ENCODE data around the gene C19orf44. TPM values are rescaled to one million over a fixed set of nuclear protein-coding genes. Genes with fewer than 3 reads are reported as not detected.

Gene C19orf44
- total and polyA plus RNA-seq, 3 donors from 2014 or later: 13.6 to 40.9 (median 35.4) TPM

DNA sequence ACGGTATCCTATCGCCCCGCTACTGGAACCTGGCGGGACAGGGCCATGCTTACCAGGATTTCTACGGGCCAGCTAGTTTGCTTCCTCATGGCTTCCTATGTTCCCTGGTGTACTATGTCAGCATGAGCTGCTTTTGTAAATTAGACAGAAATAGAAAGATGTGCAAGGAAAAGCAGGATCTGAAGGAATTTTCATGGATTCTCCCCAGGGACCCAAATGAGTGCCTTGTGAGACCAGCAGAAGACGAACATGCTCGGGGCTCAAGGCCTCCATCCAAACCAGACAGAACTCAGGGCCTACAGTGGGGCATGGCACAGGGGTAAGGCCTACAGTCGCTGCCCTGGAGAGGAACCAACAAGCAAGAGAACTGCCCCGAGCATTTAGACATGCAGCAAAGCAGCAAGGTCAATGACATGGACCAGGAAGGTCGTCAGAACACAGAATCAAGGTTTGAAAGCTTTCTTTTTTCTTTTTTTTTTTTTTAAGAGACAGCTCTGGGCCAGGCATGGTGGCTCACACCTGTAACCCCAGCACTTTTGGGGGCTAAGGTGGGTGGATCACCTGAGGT lies 41.8 kb upstream of the C19orf44 start:
- H3K27ac ChIP-seq: no peak overlapping the region
- intact Hi-C loops (cut with DNase I; ENCODE audit: low total_unique reads): no loop called here
- no peaks in the 10 kb centered on the region for H3K9me3 ChIP-seq
- H3K4me3 ChIP-seq: no peak overlapping the region
- no peaks in the 10 kb centered on the region for H3K27me3 ChIP-seq
- no peak for DNase-seq
- WGBS, 2 donors: 50 to 65% methylated on average over 10 of the region's 10 CpGs
- H3K4me1 ChIP-seq: peaks cover 30% of the 10 kb centered on the region
- TF ChIP-seq POLR2A (IDR thresholded peaks at IDR 0.05): no peak
- TF ChIP-seq, protein P1, sequence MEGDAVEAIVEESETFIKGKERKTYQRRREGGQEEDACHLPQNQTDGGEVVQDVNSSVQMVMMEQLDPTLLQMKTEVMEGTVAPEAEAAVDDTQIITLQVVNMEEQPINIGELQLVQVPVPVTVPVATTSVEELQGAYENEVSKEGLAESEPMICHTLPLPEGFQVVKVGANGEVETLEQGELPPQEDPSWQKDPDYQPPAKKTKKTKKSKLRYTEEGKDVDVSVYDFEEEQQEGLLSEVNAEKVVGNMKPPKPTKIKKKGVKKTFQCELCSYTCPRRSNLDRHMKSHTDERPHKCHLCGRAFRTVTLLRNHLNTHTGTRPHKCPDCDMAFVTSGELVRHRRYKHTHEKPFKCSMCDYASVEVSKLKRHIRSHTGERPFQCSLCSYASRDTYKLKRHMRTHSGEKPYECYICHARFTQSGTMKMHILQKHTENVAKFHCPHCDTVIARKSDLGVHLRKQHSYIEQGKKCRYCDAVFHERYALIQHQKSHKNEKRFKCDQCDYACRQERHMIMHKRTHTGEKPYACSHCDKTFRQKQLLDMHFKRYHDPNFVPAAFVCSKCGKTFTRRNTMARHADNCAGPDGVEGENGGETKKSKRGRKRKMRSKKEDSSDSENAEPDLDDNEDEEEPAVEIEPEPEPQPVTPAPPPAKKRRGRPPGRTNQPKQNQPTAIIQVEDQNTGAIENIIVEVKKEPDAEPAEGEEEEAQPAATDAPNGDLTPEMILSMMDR (IDR thresholded peaks at IDR 0.05): no peak
- no peaks in the 10 kb centered on the region for H3K36me3 ChIP-seq (ENCODE audit: low read depth, missing control alignments)

- intact Hi-C loops (cut with DNase I; ENCODE audit: low total_unique reads): no loop called here
- Histone ChIP-seq H3K27ac (no peak overlapping the region), H3K36me3 (ENCODE audit: low read depth, missing control alignments) (no peaks in the 10 kb centered on the region), H3K9me3 (no peaks in the 10 kb centered on the region), H3K27me3 (no peaks in the 10 kb centered on the region), H3K4me3 (no peak overlapping the region), H3K4me1 (peaks cover 30% of the 10 kb centered on the region)
- 88 to 95% methylated on average over 4 to 5 of the region's 5 CpGs for WGBS, 2 donors
- TF ChIP-seq POLR2A (IDR thresholded peaks at IDR 0.05): no peak
- TF ChIP-seq, protein P1 (IDR thresholded peaks at IDR 0.05): no peak
- DNase-seq: no peak
Observed at GRCh38 chr19:16455489-16455888, 40.7 kb upstream of the C19orf44 start.

- Histone ChIP-seq H3K27ac (peak overlapping the region in 1 of 2 donors; percentile 56), H3K4me3 (no peak overlapping the region), H3K9me3 (no peaks in the 10 kb centered on the region), H3K4me1 (peaks cover 30% of the 10 kb centered on the region), H3K36me3 (ENCODE audit: low read depth, missing control alignments) (no peaks in the 10 kb centered on the region), H3K27me3 (no peaks in the 10 kb centered on the region)
- TF ChIP-seq, protein P1 (IDR thresholded peaks at IDR 0.05): no peak
- TF ChIP-seq POLR2A (IDR thresholded peaks at IDR 0.05): no peak
- DNase-seq: no peak
- intact Hi-C loops (cut with DNase I; ENCODE audit: low total_unique reads): no loop called here
- WGBS, 2 donors: 60 to 65% methylated on average over 11 of the region's 11 CpGs
Observed at GRCh38 chr19:16456652-16457194, 39.5 kb upstream of the C19orf44 start.

- WGBS, 2 donors: 28 to 46% methylated on average over 13 to 16 of the region's 16 CpGs
- Histone ChIP-seq H3K4me1 (peaks cover 30% of the 10 kb centered on the region), H3K9me3 (no peaks in the 10 kb centered on the region), H3K36me3 (ENCODE audit: low read depth, missing control alignments) (no peaks in the 10 kb centered on the region), H3K27ac (peak overlapping the region; percentile 29 to 56), H3K4me3 (no peak overlapping the region), H3K27me3 (no peaks in the 10 kb centered on the region)
- intact Hi-C loops (cut with DNase I; ENCODE audit: low total_unique reads): no loop called here
- TF ChIP-seq POLR2A (IDR thresholded peaks at IDR 0.05): no peak
- DNase-seq: no peak
Observed at GRCh38 chr19:16457195-16457953, 38.8 kb upstream of the C19orf44 start.

DNA sequence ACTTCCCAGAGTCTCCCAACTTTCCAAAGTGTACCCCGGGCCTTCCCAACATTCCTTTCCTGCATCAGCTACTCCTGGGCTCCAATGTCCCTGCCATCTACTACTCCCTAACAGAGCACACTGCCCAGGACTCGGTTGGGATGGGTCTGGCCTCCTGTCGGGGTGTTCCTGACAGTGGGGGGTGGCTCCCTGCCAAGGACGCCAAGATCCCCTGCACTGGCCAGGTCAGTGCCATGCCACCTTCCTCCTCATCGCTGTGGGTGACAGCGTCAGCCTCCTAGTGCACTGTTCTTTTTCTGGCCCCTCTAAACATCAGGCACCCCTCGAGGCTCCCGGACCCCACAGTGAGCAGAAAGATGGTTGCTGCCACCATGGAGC lies 38.3 kb upstream of the C19orf44 start:
- Histone ChIP-seq H3K4me3 (no peak overlapping the region), H3K9me3 (no peaks in the 10 kb centered on the region), H3K4me1 (peaks cover 30% of the 10 kb centered on the region), H3K27ac (peak overlapping the region; percentile 29 to 56), H3K36me3 (ENCODE audit: low read depth, missing control alignments) (no peaks in the 10 kb centered on the region), H3K27me3 (no peaks in the 10 kb centered on the region)
- TF ChIP-seq, protein P1 (IDR thresholded peaks at IDR 0.05): no peak
- TF ChIP-seq POLR2A (IDR thresholded peaks at IDR 0.05): no peak
- DNase-seq: no peak
- WGBS, 2 donors: 40 to 48% methylated on average over 2 to 8 of the region's 8 CpGs
- intact Hi-C loops (cut with DNase I; ENCODE audit: low total_unique reads): no loop called here
